H1 (cell line): ENCODE measurements around the gene NAXD. TPM values are rescaled to one million over a fixed set of nuclear protein-coding genes. Genes with fewer than 3 reads are reported as not detected.

Experiments used
- CTCF ChIA-PET: fragments of 300-600 bp; sonication (Branson Sonifier 250); formaldehyde crosslinking; loops from one replicate; lab custom pipeline; 2021; ENCODE audit not compliant: partially characterized antibody; lab: Charles Lee
- POLR2A ChIA-PET: fragments of 300-600 bp; sonication (Branson Sonifier 250); formaldehyde crosslinking; loops from one replicate; lab custom pipeline; 2021; ENCODE audit warnings: inconsistent platforms; ENCODE audit not compliant: partially characterized antibody; lab: Charles Lee
- DNase-seq, 2 experiments: peaks; one replicate each; pipeline versions ENCODE4 v3.0.0 to v3.0.0-alpha.2; 2010 to 2022; ENCODE audit warnings: low spot score in 2 of 2, low read depth in 1 of 2, mixed read lengths in 1 of 2
- FAIRE-seq: peaks from 2 replicates; lab custom pipeline; 2011; peaks lifted over from hg19 to GRCh38; lab: Jason Lieb, UNC
- H2AFZ ChIP-seq: 2 replicates; pipeline ENCODE4 v1.8.1; 2012; ENCODE audit warnings: low read length, inconsistent platforms
- H2AK5ac ChIP-seq: 2 replicates; pipeline ENCODE4 v1.6.1; 2013; ENCODE audit warnings: low read depth, low read length
- H2BK120ac ChIP-seq: replicated peaks from 2 replicates; pipeline ENCODE3; 2013; ENCODE audit warnings: low read depth, low read length, inconsistent platforms
- H2BK12ac ChIP-seq: 2 replicates; pipeline ENCODE4 v1.6.1; 2013; ENCODE audit warnings: low read depth, low read length
- H2BK15ac ChIP-seq: 2 replicates; pipeline ENCODE4 v1.6.1; 2013; ENCODE audit warnings: low read length
- H2BK20ac ChIP-seq: 2 replicates; pipeline ENCODE4 v1.6.1; 2013; ENCODE audit warnings: low read length
- H2BK5ac ChIP-seq: 2 replicates; pipeline ENCODE4 v1.6.1; 2013; ENCODE audit warnings: low read depth, low read length
- H3K14ac ChIP-seq: 2 replicates; pipeline ENCODE4 v1.6.1; 2013; ENCODE audit warnings: inconsistent platforms; ENCODE audit not compliant: insufficient read length
- H3K18ac ChIP-seq: 2 replicates; pipeline ENCODE4 v1.6.1; 2013; ENCODE audit warnings: low read length; ENCODE audit errors: extremely low read depth
- H3K23ac ChIP-seq: 2 replicates; pipeline ENCODE4 v1.6.1; 2013; ENCODE audit warnings: inconsistent platforms; ENCODE audit not compliant: insufficient read length
- H3K23me2 ChIP-seq: 2 replicates; pipeline ENCODE4 v1.6.1; 2013; ENCODE audit warnings: low read depth, low read length
- H3K27ac ChIP-seq: 2 replicates; pipeline ENCODE4 v1.6.1; 2011; ENCODE audit warnings: low read depth, low read length, inconsistent platforms
- H3K27me3 ChIP-seq, 4 experiments: replicated peaks in 1 of 4; 1 replicate in 1 of 4; 2 replicates in 3 of 4; pipeline versions ENCODE4 v1.6.1 to v1.8.1; 2011 to 2013; ENCODE audit warnings: low read length in 3 of 4, mild to moderate bottlenecking in 3 of 4, inconsistent platforms in 2 of 4, mixed read lengths in 2 of 4, moderate library complexity in 1 of 4; ENCODE audit not compliant: control insufficient read depth in 3 of 4, insufficient read depth in 3 of 4; ENCODE audit errors: extremely low read depth in 1 of 4
- H3K36me3 ChIP-seq, 4 experiments: 2 replicates each; pipeline versions ENCODE4 v1.6.1 to v1.8.1; 2011 to 2013; ENCODE audit warnings: mild to moderate bottlenecking in 4 of 4, low read length in 3 of 4, moderate library complexity in 2 of 4, control low read depth in 1 of 4, inconsistent platforms in 1 of 4; ENCODE audit not compliant: insufficient read depth in 4 of 4, control insufficient read depth in 2 of 4
- H3K4ac ChIP-seq: replicated peaks from 2 replicates; pipeline ENCODE3; 2013; ENCODE audit warnings: low read length, low read depth, mixed read lengths, inconsistent platforms; ENCODE audit not compliant: insufficient read length
- H3K4me1 ChIP-seq, 4 experiments: replicated peaks in 1 of 4; 1 replicate in 1 of 4; 2 replicates in 3 of 4; pipeline versions ENCODE4 v1.6.1 to v1.8.1; 2011 to 2013; ENCODE audit warnings: low read length in 3 of 4, inconsistent platforms in 2 of 4, mixed read lengths in 1 of 4; ENCODE audit not compliant: insufficient read depth in 4 of 4, control insufficient read depth in 3 of 4
- H3K4me2 ChIP-seq, 2 experiments: 2 replicates each; pipeline versions ENCODE4 v1.6.1 to v1.8.1; 2011 to 2013; ENCODE audit warnings: low read depth in 2 of 2, low read length in 2 of 2, control low read depth in 1 of 2, inconsistent platforms in 1 of 2, mild to moderate bottlenecking in 1 of 2; ENCODE audit not compliant: insufficient read depth in 1 of 2
- H3K4me3 ChIP-seq, 4 experiments: fragments of 200-600, 300-600 bp in 1 of 4; sonication (generic), shearing (Covaris generic), sonication (Bioruptor Twin) in 1 of 4; 2 replicates each; pipeline versions ENCODE4 v1.5.1 to v1.8.1; 2011 to 2016; ENCODE audit warnings: low read length in 4 of 4, low read depth in 3 of 4, control low read depth in 2 of 4, inconsistent platforms in 2 of 4, mild to moderate bottlenecking in 2 of 4, mixed read lengths in 1 of 4, moderate library complexity in 1 of 4; ENCODE audit not compliant: insufficient read depth in 2 of 4; ENCODE audit errors: extremely low read depth in 1 of 4
- H3K56ac ChIP-seq: replicated peaks from 2 replicates; pipeline ENCODE3; 2013; ENCODE audit warnings: low read depth, mild to moderate bottlenecking, mixed read lengths, low read length, inconsistent platforms; ENCODE audit not compliant: insufficient read length
- H3K79me1 ChIP-seq: 2 replicates; pipeline ENCODE4 v1.6.1; 2013; ENCODE audit warnings: low read depth, low read length, control low read depth
- H3K79me2 ChIP-seq, 2 experiments: 2 replicates each; pipeline versions ENCODE4 v1.6.1 to v1.8.1; 2012 to 2013; ENCODE audit warnings: low read length in 2 of 2, mild to moderate bottlenecking in 2 of 2, inconsistent platforms in 1 of 2; ENCODE audit not compliant: insufficient read depth in 2 of 2, control insufficient read depth in 1 of 2
- H3K9ac ChIP-seq, 4 experiments: replicated peaks in 1 of 4; 1 replicate in 1 of 4; 2 replicates in 3 of 4; pipeline versions ENCODE4 v1.6.1 to v1.8.1; 2011 to 2013; ENCODE audit warnings: low read depth in 3 of 4, low read length in 3 of 4, control low read depth in 2 of 4, mild to moderate bottlenecking in 2 of 4, moderate library complexity in 2 of 4, inconsistent platforms in 1 of 4; ENCODE audit errors: extremely low read depth in 1 of 4
- H3K9me3 ChIP-seq, 2 experiments: 2 replicates each; pipeline versions ENCODE4 v1.6.1 to v1.8.1; 2012 to 2013; ENCODE audit warnings: mild to moderate bottlenecking in 2 of 2, moderate library complexity in 2 of 2, control low read depth in 1 of 2, inconsistent platforms in 1 of 2, low read depth in 1 of 2, low read length in 1 of 2, mixed read lengths in 1 of 2; ENCODE audit not compliant: insufficient read depth in 2 of 2
- H4K20me1 ChIP-seq, 2 experiments: replicated peaks in 1 of 2; 2 replicates each; pipeline versions ENCODE3 to v1.8.1; 2011 to 2013; ENCODE audit warnings: inconsistent platforms in 2 of 2, low read length in 2 of 2, mild to moderate bottlenecking in 1 of 2; ENCODE audit not compliant: insufficient read depth in 2 of 2, control insufficient read depth in 1 of 2
- H4K5ac ChIP-seq: 2 replicates; pipeline ENCODE4 v1.6.1; 2013; ENCODE audit warnings: low read length, low read depth, mixed read lengths, inconsistent platforms; ENCODE audit not compliant: insufficient read length
- H4K8ac ChIP-seq: 2 replicates; pipeline ENCODE4 v1.8.0; 2013; ENCODE audit warnings: mild to moderate bottlenecking, moderate library complexity, low read length, inconsistent platforms; ENCODE audit not compliant: insufficient read depth; ENCODE audit errors: extremely low read depth
- H4K91ac ChIP-seq: replicated peaks from 2 replicates; pipeline ENCODE3; 2013; ENCODE audit warnings: low read length, mixed read lengths, inconsistent platforms; ENCODE audit not compliant: insufficient read length
- BCL11A ChIP-seq, 2 experiments: IDR thresholded peaks; one replicate each; pipeline ENCODE4 v1.6.1; 2011; ENCODE audit warnings: low read depth in 2 of 2, low read length in 2 of 2, mild to moderate bottlenecking in 2 of 2
- BRCA1 ChIP-seq: IDR thresholded peaks from 2 replicates; pipeline ENCODE4 v1.6.1; 2012; ENCODE audit warnings: low read depth, low read length, improper control_type of control experiment
- CEBPB ChIP-seq: IDR thresholded peaks from 2 replicates; pipeline ENCODE4 v1.6.1; 2012; ENCODE audit warnings: low read depth, low read length
- CHD1 ChIP-seq: IDR thresholded peaks from 2 replicates; pipeline ENCODE4 v1.6.1; 2012; ENCODE audit warnings: low read depth, low read length, improper control_type of control experiment
- CHD2 ChIP-seq: IDR thresholded peaks from 2 replicates; pipeline ENCODE4 v1.6.1; 2012; ENCODE audit warnings: low read length, improper control_type of control experiment
- CREB1 ChIP-seq: IDR thresholded peaks from 2 replicates; pipeline ENCODE4 v1.6.1; 2012; ENCODE audit warnings: inconsistent platforms
- E2F6 ChIP-seq: IDR thresholded peaks from 2 replicates; pipeline ENCODE4 v1.6.1; 2012; ENCODE audit warnings: inconsistent platforms
- FOSL1 ChIP-seq: IDR thresholded peaks from 2 replicates; pipeline ENCODE4 v1.6.1; 2011; ENCODE audit warnings: mild to moderate bottlenecking, low read depth, low read length, moderate library complexity; ENCODE audit not compliant: insufficient read depth
- NRF1 ChIP-seq: IDR thresholded peaks from 2 replicates; pipeline ENCODE4 v1.6.1; 2011; ENCODE audit warnings: mild to moderate bottlenecking, low read depth, low read length, improper control_type of control experiment
- PHF8 ChIP-seq: fragments of 200-600 bp; sonication (generic); conservative IDR thresholded peaks from 2 replicates; pipeline ENCODE4 v1.7.1; 2012; ENCODE audit warnings: low read depth, mild to moderate bottlenecking, inconsistent platforms, low read length, moderate library complexity
- RFX5 ChIP-seq: IDR thresholded peaks from 2 replicates; pipeline ENCODE4 v1.6.1; 2011; ENCODE audit warnings: low read depth, low read length, improper control_type of control experiment, borderline replicate concordance
- SIN3A ChIP-seq, 2 experiments: IDR thresholded peaks in 1 of 2; conservative IDR thresholded peaks in 1 of 2; 2 replicates each; pipeline ENCODE4 v1.6.1; 2011 to 2012; ENCODE audit warnings: low read length in 2 of 2, improper control_type of control experiment in 1 of 2, low read depth in 1 of 2, mild to moderate bottlenecking in 1 of 2
- SP2 ChIP-seq: IDR thresholded peaks from 2 replicates; pipeline ENCODE4 v1.6.1; 2012; ENCODE audit warnings: mild to moderate bottlenecking, low read length, inconsistent platforms
- TAF1 ChIP-seq: IDR thresholded peaks from 2 replicates; pipeline ENCODE4 v1.6.1; 2011; ENCODE audit warnings: mild to moderate bottlenecking, low read depth, low read length
- TBP ChIP-seq: IDR thresholded peaks from 2 replicates; pipeline ENCODE4 v1.6.1; 2011; ENCODE audit warnings: low read depth, low read length, improper control_type of control experiment
- TCF12 ChIP-seq: IDR thresholded peaks from 2 replicates; pipeline ENCODE4 v1.6.1; 2011; ENCODE audit warnings: low read depth, mild to moderate bottlenecking, low read length
- WGBS, 2 experiments: shearing (Covaris generic) in 1 of 2; methylation state at CpG; one replicate each; pipeline versions ENCODE4 v1.1.6 to v1.1.7; 2013 to 2015; ENCODE audit warnings: low lambda C conversion rate in 2 of 2, mixed read lengths in 2 of 2, inconsistent platforms in 1 of 2, low coverage in 1 of 2, missing lambda C conversion rate in 1 of 2; ENCODE audit not compliant: insufficient replicate concordance in 2 of 2, insufficient coverage in 1 of 2, insufficient read length in 1 of 2; ENCODE audit errors: extremely low coverage in 1 of 2, missing lambda C conversion rate in 1 of 2; 5-methylcytosine and 5-hydroxymethylcytosine counted together
- polyA plus RNA-seq, 7 experiments: library from polyadenylated mRNA; depleted of rRNA in 3 of 7; stranded (reverse) in 5 of 7; unstranded in 2 of 7; fragments of >200 nt in 5 of 7; fragments of 200-250 nt in 2 of 7; gene quantifications; 1 replicate in 5 of 7; 2 replicates in 1 of 7; 4 replicates in 1 of 7; pipeline versions ENCODE4 v1.2.1 to v1.2.3, GENCODE V29; 2011 to 2013; ENCODE audit warnings: missing spikeins in 2 of 7, mixed read lengths in 2 of 7
- total RNA-seq: library from RNA; stranded (reverse); fragmentation: NEBNext Ultra II Directional; extraction: Animal tissue kit (Norgen Biotek cat#: 25700); gene quantifications from 2 replicates; pipeline ENCODE4 v1.2.1, GENCODE V29; 2021

Gene NAXD
- total and polyA plus RNA-seq, 2 of the 8 experiments (the other 6 are each of a cell fraction or from before 2014, with no cell fraction given) = 25.4 to 35.5 TPM

GRCh38 chr13:110572778-110573118 lies 42.6 kb upstream of the NAXD start:
- Histone ChIP-seq H3K79me1 (no peaks in the 10 kb centered on the region), H3K23ac (no peak overlapping the region), H3K4me2 (no peak overlapping the region), H2BK120ac (no peak overlapping the region), H2AK5ac (no peak overlapping the region), H3K9me3 (no peaks in the 10 kb centered on the region), H4K5ac (no peak overlapping the region), H4K20me1 (peaks cover 0 to 1% of the 10 kb centered on the region in 2 experiments), H2BK5ac (no peak overlapping the region), H2BK15ac (no peak overlapping the region), H3K56ac (no peak overlapping the region), H3K4ac (no peak overlapping the region), H3K14ac (no peak overlapping the region), H3K27ac (no peak overlapping the region), H2AFZ (no peak overlapping the region), H2BK12ac (no peak overlapping the region), H3K79me2 (no peaks in the 10 kb centered on the region), H3K4me1 (peaks cover 0 to 6% (median 3%) of the 10 kb centered on the region in 4 experiments; a peak in 4 of 7 replicates), H3K9ac (no peak overlapping the region), H3K23me2 (peaks cover 1% of the 10 kb centered on the region; the same call in 1 of the 2 replicates), H4K8ac (no peak overlapping the region), H3K18ac (no peak overlapping the region), H3K4me3 (no peak overlapping the region), H3K27me3 (no peaks in the 10 kb centered on the region), H4K91ac (no peak overlapping the region), H3K36me3 (no peaks in the 10 kb centered on the region), H2BK20ac (no peak overlapping the region)
- ChIA-PET POLR2A (interaction anchor here (0.6 to 1.0 kb wide), 2 partner anchors 43 to 143 kb away, joined by 3 to 4 read pairs; partner anchors contain the start of gene NAXD), CTCF (interaction anchor here (1.8 kb wide), 1 partner anchor 21 kb away, joined by 6 read pairs; no protein-coding TSS in a partner anchor)
- no peak for DNase-seq
- FAIRE-seq = no peak
- 78% methylated on average over 2 of the region's 2 CpGs; no CpG with 5 or more reads in 1 of the 2 experiments for WGBS, 2 experiments
- TF ChIP-seq TAF1 (no peak), TBP (no peak), CHD2 (no peak), PHF8 (no peak), FOSL1 (no peak), CEBPB (no peak), TCF12 (no peak), E2F6 (no peak), RFX5 (no peak), CREB1 (no peak), CHD1 (no peak), BCL11A (IDR thresholded peaks at IDR 0.05; ENCODE audit: low read depth in 2 of 2, low read length in 2 of 2) (no peak), BRCA1 (no peak), SP2 (no peak), NRF1 (no peak), SIN3A (conservative IDR thresholded peaks at IDR 0.05 in 1 of 2, IDR thresholded peaks at IDR 0.05 in 1 of 2; ENCODE audit: low read depth in 1 of 2, low read length in 2 of 2) (no peak)
